HG03432 (cell line): ENCODE measurements around the gene TPST1.
"Not testable (repeated sequence)": the region's sequence is repeated elsewhere in the genome, so short reads cannot be mapped to it uniquely, and the experiment has no call there.

Source experiments
- ATAC-seq: cut with Tn5 transposase; IDR thresholded peaks from one replicate; pipeline ENCODE4 v1.9.1; 2021; ENCODE audit warnings: mild to moderate bottlenecking, moderate library complexity; ENCODE audit not compliant: unreplicated experiment

Gene TPST1

GRCh38 chr7:66187905-66188304 lies 17.2 kb upstream of the TPST1 start:
- no peak for ATAC-seq

DNA sequence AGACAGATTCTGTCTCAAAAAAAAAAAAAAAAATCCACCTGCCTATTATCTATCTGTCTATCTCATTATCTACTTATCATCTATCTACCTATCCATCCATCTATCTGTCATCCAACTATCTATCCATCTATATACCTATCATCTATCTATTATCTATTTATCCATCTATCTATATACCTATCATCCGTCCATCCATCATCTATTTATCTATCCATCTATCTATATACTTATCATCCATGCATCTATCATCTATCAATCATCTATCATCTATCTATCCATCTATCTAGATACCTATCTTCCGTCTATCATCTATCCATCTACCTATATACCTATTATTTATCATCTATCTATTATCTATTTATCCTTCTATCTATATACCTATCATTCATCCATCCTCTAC lies 16.5 kb upstream of the TPST1 start:
- no peak for ATAC-seq

DNA sequence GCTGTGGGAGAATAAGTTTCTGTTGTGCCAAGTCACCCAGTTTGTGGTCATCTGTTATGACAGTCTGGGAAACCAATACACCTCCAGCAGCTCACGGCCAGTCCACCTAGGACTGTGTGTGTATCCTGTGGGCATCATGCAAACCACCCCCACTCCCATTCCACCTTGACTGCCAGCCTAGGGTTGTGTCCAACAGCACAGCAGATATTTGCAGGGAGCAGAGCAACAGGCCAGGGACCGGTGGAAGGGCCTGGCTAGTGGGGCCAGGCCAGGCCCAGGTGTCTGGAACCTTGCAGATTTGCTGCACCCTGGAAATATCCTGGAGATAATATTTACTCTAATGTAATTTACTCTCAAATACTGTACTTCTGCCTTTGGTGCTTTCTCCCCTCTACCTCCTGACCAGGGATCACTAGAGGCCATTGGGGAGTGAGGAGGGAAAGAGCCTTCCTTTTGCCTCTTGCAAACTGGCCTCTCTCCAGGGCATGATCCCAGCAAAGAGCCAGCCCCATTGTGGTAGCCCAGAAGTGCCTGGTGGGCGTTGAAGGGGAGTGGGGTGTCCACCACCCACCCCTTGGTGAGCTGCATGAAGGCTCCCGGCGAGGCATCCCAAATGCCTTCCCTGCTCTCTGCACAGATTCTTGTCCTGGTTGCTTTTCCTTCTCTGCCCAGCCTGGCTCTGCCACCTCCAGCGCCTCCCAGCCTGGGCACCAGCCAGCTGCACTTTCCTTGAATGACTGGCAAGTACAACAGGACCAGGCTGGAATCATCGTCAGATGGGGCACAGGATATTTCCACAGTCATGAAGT lies 15.2 kb upstream of the TPST1 start:
- no peak for ATAC-seq

DNA sequence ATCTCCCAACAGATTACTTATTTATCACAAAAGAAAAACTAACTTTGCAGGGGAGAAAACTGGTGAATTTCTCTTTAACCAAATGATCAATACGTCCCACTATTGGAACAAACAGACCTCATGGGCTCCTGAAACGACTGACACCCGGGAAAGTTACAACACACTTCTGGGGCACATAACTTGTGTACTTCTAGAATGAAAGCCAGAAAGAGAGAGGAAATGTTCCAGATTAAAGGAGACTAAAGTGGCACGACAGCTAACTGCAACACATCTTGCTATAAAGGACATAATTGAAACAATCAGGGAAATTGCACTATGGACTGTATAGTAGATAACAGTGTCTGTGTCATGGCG lies 14.7 kb upstream of the TPST1 start:
- no peak for ATAC-seq

DNA sequence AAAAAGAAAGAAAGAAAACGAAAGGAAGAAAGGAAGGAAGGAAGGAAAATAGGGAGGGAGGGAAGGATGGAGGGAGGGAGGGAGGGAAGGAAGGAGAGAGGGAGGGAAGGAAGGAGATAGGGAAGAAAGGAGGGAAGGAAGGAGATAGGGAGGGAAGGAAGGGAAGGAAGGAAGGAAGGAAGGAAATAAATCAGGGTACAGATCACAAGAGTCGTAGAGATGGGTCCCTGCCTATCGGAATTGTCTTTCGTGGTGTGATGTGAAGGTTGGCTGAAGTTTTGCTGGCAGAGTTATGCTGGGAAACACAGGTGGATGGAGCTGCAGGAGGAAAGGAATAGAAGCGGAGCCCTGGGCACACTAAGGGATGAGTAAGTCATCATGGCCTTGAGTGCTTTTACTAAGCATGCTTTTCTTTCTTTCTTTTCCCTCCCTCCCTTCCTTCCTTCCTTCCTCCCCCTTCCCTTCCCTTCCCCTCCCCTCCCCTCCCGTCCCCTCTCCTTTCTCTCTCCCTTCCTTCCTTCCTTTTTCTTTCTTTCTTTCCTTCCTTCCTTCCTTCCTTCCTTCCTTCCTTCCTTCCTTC lies 11.9 kb upstream of the TPST1 start:
- ATAC-seq: no peak

DNA sequence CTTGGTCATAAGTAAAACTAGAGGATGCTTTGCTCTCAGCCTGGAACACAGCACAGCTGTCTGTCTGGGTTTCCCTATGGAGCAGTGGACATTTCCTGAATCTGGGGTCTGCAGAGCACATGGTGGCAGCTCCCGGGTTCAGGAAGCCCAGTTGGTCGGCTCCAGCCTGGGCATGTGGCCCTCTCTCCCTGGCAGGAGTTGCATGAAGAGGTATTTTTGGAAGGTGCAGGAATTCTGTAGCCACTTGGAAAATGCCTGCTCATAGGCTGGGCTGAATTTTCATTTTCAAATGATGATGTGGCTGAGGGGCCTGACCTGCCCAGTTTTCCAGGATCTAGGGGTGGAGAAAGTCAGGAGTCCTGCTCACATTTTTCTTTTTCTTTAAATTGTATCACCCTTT lies 6.7 kb upstream of the TPST1 start:
- ATAC-seq: no peak

DNA sequence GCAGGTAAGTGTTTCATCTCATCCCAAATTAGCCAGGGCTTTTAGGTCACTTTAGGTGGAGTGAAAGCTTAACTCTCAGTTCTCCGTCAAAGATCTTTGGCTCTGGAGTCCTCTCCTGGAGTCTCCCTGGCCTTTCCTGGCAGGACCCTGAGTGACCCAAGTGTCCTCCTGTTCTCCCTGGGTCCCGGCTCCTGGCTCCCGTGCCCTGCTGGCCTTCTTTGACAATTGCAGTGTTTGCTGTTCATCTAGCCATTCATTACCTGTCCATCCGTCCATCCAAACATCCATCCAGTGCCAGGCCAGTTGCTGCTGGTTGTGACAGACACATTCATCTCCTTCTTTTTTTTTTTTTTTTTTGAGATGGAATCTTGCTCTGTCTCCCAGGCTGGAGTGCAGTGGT lies 6.2 kb upstream of the TPST1 start:
- no peak for ATAC-seq

DNA sequence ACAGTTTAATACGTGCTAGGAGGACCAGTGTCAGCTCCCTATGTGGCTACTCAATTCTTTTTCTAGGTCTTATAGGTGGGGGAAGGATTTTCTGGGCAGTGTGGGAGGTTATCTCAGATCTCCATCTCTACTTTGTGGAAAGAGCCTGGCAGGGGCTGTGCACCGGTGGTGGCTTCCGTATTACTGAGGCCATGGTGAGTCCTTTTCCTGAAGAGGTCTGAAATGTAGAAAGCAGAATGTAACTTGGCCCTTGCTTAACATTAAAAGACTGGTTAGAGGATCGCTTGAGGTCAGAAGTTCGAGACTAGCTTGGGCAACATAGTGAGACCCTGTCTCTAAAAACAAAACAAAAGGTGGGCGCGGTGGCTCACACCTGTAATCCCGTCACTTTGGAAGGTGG lies 2.7 kb upstream of the TPST1 start:
- ATAC-seq: no peak

GRCh38 chr7:66205741-66206090 lies 582 bp downstream of the TPST1 start:
- peak; percentile 0 for ATAC-seq

GRCh38 chr7:66206119-66206933 lies 1.2 kb downstream of the TPST1 start:
- ATAC-seq: no peak

GRCh38 chr7:66206934-66207240 lies 1.8 kb downstream of the TPST1 start:
- no peak for ATAC-seq

DNA sequence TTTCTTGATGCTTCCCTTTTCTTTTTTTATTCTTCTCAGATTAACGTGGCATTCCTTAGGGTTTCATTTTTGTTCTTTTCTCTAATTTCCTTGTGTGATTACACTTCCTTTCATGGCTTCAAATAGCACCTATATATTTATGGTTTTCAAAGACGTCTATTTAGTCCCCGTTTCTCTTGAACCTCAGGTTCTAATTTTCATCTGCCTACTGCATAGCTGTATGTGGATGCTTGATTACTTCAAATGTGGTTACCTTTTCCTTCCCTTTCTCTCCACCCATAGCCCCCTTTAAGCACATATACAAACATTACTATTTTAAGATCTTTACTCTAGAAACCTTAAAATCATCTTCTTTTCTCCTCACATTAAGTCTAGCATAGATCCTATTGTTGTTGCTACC lies 2.4 kb downstream of the TPST1 start:
- no peak for ATAC-seq

DNA sequence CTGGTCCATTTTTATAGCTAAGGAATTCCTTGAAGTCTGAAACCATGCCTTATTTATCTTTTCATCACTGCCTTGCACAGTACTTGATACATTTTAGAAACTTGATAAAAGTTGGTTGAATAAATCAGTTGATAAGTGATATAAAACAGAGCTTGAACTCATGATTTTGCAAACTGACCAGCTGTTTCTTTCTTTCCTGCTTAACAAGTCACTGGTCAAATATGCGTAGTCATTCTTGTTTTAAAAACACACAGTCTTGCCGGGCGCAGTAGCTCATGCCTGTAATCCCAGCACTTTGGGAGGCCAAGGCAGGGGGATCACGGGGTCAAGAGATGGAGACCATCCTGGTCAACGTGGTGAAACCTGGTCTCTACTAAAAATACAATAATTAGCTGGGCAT lies 6.3 kb downstream of the TPST1 start:
- no peak for ATAC-seq

- no peak for ATAC-seq
Observed at GRCh38 chr7:66213637-66214036, 8.5 kb downstream of the TPST1 start.

GRCh38 chr7:66216687-66217086 lies 11.6 kb downstream of the TPST1 start:
- no peak for ATAC-seq

DNA sequence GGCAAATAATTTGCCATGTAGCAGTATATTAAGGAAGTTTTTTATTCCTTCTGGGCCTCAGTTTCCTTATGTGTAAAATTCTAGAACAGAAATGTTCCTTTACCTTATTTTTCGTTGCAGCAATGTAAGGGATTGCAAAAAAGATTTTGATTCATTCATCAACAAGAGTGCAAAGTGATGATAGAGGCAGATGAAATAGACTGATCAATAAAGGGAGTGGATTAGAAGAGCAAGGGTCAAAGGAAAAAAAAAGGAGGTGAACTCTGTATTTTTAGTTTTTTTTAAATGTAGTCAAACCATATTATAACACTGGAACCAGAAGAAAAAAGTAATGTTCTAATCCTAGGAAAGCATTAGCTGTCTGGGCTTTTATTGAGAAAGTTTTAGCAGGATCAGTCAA lies 14.7 kb downstream of the TPST1 start:
- no peak for ATAC-seq

GRCh38 chr7:66221442-66221841 lies 16.3 kb downstream of the TPST1 start:
- ATAC-seq: no peak

- no peak for ATAC-seq
Observed at GRCh38 chr7:66227808-66228207, 22.7 kb downstream of the TPST1 start.

DNA sequence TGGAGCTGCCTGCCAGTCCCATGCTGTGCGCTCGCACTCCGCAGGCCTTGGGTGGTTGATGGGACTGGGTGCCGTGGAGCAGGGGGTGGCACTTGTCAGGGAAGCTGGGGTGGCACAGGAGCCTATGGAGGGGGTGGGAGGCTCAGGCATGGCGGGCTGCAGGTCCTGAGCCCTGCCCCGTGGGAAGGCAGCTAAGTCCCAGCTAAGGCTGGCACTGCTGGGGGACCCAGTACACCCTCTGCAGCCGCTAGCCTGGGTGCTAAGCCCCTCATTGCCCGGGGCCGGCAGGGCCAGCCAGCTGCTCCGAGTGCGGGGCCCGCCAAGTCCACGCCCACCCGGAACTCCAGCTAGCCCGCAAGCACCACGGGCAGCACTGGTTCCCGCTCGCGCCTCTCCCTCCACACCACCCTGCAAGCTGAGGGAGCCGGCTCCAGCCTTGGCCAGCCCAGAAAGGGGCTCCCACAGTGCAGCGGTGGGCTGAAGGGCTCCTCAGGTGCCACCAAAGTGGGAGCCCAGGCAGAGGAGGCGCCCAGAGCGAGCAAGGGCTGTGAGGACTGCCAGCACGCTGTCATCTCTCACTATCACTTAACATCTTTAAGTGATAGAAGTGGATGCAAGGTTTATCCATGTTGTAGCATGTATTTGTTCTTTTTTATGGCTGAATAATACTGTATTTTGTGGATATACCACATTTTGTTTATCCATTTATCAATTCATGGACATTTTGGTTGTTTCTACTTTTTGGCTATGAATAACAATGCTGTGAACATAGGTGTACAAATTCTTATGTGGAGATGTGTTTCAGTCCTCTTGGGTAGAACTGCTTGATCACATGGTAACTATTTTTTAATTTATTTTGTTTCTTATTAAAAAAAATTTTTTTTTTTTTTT lies 26.4 kb downstream of the TPST1 start:
- ATAC-seq: not testable (repeated sequence)

DNA sequence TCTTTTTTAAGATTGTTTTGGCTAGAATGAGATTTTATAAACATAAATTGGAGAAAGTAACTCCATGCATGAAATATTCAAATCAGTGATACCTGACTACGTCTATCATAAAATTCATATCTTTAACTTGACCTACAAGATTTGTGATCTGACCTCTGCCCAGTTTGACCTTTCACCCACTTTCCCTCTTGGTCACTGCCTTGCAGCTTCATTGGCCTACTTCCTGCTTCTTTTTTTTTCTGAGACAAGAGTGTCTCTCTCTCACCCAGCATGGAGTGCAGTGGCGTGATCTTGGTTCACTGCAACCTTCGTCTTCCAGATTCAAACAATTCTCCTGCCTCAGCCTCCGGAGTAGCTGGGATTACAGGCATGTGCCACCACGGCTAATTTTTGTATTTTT lies 28.5 kb downstream of the TPST1 start:
- ATAC-seq: no peak

DNA sequence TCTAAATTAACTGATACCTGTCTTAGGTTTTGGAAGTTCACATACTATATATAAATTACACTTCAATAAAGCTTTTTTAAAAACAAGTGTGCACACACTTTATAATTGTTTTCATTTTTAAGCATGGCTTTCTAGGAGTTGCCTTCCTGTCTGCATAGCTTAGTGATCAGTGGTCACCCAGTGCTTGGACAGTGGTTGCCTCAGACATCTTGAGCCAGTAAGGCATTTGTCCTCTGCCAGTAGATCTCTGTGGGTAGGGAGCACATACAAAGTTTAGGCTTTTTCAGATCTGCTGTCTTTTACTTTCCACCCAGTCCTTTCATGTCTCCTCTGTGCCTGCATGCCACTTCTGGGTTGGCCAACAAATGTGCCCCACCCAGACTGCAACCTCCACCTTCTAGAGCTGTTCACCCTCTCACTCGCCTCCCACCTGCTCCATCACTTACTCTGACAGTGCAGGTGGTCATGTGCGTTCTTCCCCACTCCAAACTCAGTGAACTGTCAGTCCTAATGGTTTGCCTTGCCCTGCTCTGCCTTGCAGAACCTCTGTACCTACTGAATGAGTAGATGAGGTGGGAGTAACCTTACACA lies 31.7 kb downstream of the TPST1 start:
- ATAC-seq: no peak
